Measurements from ENCODE around the gene NPHP4.
"Not testable (repeated sequence)": the region's sequence is repeated elsewhere in the genome, so short reads cannot be mapped to it uniquely, and the experiment has no call there.

Gene NPHP4

DNA sequence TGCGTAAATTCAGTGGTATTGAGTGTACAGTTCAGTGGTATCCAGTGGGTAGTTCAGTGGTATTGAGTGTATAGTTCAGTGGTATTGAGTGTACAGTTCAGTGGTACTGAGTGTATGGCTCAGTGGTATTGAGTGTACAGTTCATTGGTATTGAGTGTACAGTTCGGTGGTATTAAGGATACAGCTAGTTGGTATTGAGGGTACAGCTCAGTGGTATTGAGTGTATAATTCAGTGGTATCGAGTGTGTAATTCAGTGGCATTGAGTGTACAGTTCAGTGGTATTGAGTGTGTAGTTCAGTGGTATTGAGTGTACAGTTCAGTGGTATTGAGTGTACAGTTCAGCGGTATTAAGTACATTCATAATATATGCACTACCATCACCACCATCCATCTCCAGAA lies 30.0 kb upstream of the NPHP4 start:
- no peak for DNase-seq

DNA sequence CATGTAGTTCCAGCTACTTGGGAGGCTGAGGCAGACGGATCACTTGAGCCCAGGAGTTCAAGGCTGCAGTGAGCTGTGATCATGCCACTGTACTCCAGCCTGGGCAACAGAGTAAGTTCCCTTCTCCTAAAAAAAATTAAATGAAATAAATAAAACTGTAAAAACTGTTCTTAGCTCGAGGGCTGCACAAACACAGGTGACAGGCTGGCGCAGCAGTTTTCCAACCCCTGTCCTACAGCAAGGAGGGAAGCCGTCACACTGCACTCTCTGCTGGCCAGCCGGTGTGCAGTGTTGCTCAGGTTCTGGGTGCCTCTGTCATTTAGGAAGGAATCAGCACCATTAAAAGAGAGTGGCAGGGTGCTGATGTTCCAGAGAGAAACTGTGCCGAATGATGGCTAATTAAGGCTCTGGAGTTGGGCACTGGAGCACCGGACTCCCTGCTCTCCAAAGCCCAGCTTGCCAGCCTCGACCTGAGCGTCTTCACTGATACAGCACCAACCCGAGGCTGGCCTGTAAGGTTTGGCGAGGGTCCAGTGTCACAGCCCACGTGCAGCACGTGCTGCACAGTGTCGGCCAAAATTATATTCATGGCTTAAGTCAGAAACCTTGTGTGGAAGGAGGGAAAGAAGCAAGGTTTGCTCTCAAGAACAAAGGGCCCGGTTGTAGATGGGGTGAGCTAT lies 27.1 kb upstream of the NPHP4 start:
- no peak for DNase-seq

GRCh38 chr1:6017654-6018053 lies 25.4 kb upstream of the NPHP4 start:
- not testable (repeated sequence) for DNase-seq

DNA sequence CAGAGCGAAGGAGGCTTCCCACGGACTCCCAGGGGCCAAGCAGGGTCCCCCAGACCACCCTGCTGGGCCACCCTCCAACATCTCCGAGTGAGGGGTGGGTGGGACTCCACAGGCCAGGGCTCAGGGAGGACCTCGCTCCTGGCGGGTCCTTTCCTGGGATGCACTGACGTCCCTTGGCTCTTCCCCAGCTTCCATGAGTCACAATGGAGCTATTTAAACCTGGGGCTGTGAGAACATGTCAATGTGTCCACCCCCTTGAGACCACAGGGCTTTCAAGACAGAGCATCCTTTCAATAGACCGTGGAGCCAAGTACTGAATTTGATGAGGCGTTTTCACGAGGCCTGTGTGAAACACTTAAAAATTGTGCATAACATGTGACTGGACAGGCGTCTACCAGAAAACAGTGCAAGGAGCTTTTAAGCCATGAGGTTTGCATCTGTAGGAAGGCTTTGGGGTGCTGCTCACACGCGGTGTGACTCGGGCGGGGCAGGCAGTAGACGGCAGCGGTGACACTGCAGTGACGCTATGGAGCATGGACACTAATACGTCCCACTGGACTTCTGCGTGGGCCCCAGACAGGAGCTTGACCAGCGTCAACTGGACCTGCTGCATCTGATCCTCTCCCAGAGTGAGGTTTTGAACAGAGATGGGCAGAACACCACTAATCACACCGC lies 24.1 kb upstream of the NPHP4 start:
- DNase-seq = no peak

- DNase-seq = no peak
Measured at GRCh38 chr1:6014130-6014999, 22.1 kb upstream of the NPHP4 start.

- no peak for DNase-seq
Measured at GRCh38 chr1:6013491-6013890, 21.3 kb upstream of the NPHP4 start.

DNA sequence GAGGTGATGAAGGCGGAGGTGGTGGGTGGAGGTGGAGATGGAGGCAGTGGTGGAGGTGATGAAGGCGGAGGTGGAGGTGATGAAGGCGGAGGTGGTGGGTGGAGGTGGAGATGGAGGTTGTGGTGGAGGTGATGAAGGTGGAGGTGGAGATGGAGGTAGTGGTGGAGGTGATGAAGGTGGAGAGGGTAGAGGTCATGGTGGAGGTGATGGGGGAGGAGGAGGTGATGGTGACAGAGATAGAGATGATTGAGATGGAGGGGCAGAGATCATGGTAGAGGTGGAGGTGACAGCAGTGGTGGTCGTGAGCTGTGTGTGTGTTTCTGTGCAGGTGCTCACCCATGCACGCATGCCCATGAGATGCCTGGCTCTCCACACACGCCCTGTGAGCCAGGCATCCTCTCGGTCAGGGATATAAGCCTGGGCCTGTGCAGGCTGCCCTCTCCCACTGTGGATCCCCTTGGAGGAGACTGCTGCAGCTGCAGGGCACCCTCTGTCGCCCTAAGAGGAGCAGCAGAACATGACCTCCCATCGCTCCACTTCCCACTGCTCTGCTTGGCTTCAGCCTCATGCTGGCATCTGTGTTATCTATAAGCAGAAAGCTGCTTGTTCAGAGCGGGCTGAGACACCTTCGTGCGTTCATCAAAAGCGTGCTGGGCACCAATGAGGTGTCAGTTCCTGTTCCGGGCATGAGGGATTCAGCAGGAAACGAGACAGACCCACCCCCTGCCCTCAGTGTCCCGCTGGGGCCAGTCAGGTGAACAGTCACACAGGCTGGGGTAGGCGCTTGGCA lies 20.5 kb upstream of the NPHP4 start:
- no peak for DNase-seq

- DNase-seq = no peak
Measured at GRCh38 chr1:6011946-6012258, 19.7 kb upstream of the NPHP4 start.

- no peak for DNase-seq
Measured at GRCh38 chr1:6011161-6011945, 19.1 kb upstream of the NPHP4 start.

GRCh38 chr1:6010554-6010953 lies 18.3 kb upstream of the NPHP4 start:
- no peak for DNase-seq

DNA sequence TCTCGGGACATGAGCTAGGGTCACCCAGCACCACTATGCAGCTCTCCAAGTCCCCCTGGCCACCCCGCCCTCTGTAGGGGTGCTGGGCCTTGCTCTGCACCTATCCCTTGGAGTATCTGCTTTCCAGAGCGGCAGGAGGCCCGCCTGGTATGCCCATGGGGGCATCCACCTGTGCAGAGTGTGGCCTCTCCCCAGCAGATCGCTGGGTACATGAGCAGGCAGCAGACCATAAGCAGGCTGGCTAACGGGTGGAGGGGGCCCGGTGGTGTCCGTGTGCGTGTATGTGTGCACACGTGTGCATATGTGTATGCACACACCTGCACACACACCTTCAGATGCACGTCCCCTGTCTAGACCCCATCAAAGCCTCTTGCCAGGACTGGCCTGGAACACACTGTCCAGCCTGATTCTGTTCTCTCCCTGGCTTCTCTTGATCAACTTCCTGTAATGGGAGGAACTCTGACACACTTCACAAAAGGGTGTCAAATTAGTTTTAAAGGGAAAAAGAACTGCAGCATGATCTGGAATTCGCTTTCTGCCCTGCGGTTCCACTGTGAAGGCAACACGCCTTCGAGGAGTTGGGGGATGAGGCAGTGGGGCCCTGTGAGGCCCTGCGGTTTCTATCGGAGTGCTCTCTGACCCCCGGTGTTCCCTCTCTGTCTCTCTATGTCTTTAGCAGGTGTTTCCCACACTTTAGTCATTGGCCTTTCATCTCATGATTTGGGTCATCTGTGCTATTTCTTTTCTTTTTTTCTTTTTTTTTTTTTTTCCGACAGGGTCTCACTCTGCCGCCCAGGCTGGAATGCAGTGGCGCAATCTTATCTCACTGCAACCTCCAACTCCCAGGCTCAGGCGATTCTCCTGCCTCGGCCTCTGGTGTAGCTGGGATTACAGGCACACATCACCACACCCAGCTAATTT lies 17.2 kb upstream of the NPHP4 start:
- no peak for DNase-seq

DNA sequence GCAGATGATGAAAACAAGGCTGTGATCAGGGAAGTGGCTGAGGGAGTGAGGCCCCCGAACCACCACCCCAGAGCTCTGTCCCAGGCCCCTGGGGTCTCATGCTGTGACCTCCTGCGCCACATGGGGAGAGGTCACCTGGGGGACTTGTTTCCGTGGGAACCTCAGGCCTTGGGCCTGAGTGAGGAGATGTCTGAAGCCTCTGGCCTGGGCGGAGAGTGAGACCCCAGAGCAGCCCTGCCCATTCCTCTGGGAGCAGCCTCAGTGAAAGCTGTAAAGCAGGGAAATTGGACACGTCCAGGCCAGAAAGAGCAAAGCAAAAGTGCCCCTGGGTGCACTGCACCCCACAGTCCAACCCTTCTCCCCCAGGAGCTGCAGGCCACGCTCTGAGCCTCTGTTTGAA lies 16.5 kb upstream of the NPHP4 start:
- DNase-seq = no peak

DNA sequence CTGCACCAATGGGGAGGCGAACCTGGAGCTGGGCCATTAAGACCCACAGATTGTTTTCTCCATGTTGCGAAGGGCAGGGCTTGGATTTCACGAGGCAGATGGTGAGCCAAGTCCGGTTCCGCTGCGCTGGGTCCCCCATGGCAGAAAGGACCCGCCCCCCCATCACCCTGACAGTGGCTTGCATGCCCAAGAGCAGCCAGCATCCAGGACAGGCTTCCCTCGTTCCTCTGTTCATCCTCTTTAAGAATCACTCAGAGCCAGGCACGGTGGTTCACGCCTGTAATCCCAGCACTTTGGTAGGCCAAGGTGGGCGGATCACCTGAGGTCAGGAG lies 15.8 kb upstream of the NPHP4 start:
- no peak for DNase-seq

- no peak for DNase-seq
Measured at GRCh38 chr1:6007318-6008083, 15.3 kb upstream of the NPHP4 start.

DNA sequence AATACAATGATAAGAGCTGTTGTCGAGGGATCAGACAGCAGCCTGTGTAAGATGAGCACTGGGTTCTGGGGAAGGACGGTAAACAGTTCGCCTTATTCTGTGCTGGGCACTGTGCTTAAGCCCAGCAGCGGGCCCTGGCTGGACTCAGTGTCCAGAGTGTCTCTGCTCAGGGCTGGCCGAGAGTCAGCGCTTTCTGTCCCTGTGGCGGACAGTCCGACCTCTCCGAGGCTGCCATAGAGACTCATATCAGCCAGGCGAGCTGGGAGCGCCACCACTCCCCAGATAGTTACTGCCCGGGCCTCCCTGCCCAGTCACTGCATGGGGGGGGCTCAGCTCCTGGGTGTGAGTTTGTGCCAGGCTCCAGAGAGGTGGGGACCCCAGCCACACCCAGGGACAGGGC lies 14.7 kb upstream of the NPHP4 start:
- DNase-seq = no peak

DNA sequence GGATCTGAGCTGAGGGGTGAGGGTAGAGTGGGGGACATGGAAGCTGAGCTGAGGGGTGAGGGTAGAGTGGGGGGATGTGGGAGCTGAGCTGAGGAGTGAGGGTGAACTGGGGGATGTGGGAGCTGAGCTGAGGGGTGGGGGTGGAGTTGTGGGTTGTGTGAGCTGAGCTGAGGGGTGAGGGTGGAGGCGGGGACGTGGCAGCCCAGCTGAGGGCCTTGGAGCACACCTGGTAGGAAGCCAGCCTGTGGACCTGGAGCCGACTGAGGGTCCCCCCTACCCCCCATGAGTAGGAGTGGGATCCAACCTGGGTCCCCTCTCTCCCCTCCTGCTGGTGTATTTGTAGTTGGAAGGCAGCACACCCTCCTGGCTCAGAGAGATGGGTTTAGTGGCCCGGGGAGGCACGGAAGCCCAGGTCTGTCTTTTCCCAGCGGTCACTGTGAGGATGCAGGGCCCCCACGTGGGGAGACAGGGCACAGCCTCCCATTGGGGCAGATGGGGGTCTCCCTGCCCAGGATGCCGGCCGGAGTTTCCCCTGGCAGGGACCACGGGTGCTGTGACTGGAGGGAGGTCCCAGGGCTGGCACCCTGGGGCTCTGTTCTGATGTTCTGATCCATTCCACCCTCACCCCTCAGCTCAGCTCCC lies 13.2 kb upstream of the NPHP4 start:
- DNase-seq = no peak

- no peak for DNase-seq
Measured at GRCh38 chr1:6004412-6005123, 12.3 kb upstream of the NPHP4 start.

GRCh38 chr1:6003568-6004411 lies 11.6 kb upstream of the NPHP4 start:
- peak; percentile 45 for DNase-seq
